ENCODE measurements around the gene CD47.
A peak's percentile ranks its signal among the peaks of the same experiment; 100 is the strongest.

CD47 gene

DNA sequence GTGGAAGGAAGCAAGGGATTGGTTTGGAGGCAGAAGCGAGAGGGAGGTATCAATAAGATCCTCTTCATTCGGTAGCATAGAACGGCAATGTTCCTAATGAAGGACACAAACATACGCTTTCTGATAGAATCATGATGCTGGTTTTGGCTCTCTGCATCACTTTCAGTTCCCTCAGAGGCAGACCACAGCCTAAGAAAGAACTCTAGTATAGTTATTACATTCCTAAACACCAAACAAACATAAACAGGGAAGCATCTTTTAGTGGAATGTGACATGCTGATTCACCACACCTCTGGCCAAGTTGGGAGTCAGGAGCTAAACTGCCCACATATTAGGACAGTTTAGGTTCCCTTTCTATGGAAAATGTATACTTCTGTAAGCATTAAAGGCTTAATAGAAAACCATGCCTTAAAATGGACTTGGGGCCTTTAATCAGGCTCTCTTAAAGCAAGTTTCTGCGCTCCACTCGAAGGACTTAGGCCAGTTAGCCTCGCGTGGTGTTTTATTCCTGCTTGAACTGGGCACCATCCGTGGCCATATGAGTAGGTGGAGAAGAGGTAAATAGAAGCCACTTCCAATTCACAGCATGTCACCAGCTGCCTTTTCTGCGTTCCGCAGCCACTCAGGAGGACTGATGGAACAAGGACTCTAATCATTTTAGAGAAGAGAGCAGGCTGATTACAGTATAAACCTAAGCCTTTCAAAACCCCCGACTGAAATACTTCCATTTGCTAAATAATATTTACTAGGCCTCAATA is 53.7 kb downstream of the CD47 start:
- H3K4me3 ChIP-seq (ENCODE audit: control insufficient read depth, low read depth, low read length): no peak overlapping the region
- DNase-seq (ENCODE audit: low read depth): peak; percentile 16
- TF ChIP-seq, protein P1, sequence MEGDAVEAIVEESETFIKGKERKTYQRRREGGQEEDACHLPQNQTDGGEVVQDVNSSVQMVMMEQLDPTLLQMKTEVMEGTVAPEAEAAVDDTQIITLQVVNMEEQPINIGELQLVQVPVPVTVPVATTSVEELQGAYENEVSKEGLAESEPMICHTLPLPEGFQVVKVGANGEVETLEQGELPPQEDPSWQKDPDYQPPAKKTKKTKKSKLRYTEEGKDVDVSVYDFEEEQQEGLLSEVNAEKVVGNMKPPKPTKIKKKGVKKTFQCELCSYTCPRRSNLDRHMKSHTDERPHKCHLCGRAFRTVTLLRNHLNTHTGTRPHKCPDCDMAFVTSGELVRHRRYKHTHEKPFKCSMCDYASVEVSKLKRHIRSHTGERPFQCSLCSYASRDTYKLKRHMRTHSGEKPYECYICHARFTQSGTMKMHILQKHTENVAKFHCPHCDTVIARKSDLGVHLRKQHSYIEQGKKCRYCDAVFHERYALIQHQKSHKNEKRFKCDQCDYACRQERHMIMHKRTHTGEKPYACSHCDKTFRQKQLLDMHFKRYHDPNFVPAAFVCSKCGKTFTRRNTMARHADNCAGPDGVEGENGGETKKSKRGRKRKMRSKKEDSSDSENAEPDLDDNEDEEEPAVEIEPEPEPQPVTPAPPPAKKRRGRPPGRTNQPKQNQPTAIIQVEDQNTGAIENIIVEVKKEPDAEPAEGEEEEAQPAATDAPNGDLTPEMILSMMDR (IDR thresholded peaks at IDR 0.05; ENCODE audit: control insufficient read depth, insufficient read depth, low read depth, low read length, missing control alignments): no peak

GRCh38 chr3:108036401-108036800 is 54.4 kb downstream of the CD47 start:
- TF ChIP-seq, protein P1 (IDR thresholded peaks at IDR 0.05; ENCODE audit: control insufficient read depth, insufficient read depth, low read depth, low read length, missing control alignments): no peak
- no peak for DNase-seq (ENCODE audit: low read depth)
- H3K4me3 ChIP-seq (ENCODE audit: control insufficient read depth, low read depth, low read length): no peak overlapping the region

- DNase-seq (ENCODE audit: low read depth): no peak
- H3K4me3 ChIP-seq (ENCODE audit: control insufficient read depth, low read depth, low read length): no peak overlapping the region
- TF ChIP-seq, protein P1 (IDR thresholded peaks at IDR 0.05; ENCODE audit: control insufficient read depth, insufficient read depth, low read depth, low read length, missing control alignments): no peak
These were observed 55.1 kb downstream of the CD47 start for GRCh38 chr3:108035751-108036150.

GRCh38 chr3:108031895-108032294 is 58.9 kb downstream of the CD47 start:
- no peak for DNase-seq (ENCODE audit: low read depth)
- H3K4me3 ChIP-seq (ENCODE audit: control insufficient read depth, low read depth, low read length): no peak overlapping the region
- TF ChIP-seq, protein P1 (IDR thresholded peaks at IDR 0.05; ENCODE audit: control insufficient read depth, insufficient read depth, low read depth, low read length, missing control alignments): no peak

DNA sequence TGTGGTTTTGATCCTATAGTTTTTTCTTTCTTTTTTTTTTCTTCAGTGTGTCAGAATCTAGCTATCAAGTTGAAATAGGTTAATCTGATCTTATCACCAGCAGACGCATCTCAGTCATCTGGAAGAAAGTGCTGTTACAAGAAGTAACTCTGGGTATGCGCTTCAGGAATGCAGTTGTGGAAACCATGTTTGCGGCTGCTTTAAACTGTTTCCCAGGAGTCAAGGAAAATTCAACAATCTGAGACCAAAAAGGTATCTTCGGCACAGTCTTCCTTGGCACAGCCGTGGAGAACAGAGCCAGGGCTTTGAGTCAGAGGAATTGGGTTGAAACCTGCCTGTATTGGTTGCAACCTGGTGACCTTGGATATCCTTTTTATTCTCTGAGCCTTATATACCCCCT is 59.9 kb downstream of the CD47 start:
- TF ChIP-seq, protein P1 (IDR thresholded peaks at IDR 0.05; ENCODE audit: control insufficient read depth, insufficient read depth, low read depth, low read length, missing control alignments): no peak
- no peak for DNase-seq (ENCODE audit: low read depth)
- H3K4me3 ChIP-seq (ENCODE audit: control insufficient read depth, low read depth, low read length): no peak overlapping the region

GRCh38 chr3:108029466-108029865 is 61.4 kb downstream of the CD47 start:
- TF ChIP-seq, protein P1 (IDR thresholded peaks at IDR 0.05; ENCODE audit: control insufficient read depth, insufficient read depth, low read depth, low read length, missing control alignments): no peak
- DNase-seq (ENCODE audit: low read depth): no peak
- no peak overlapping the region for H3K4me3 ChIP-seq (ENCODE audit: control insufficient read depth, low read depth, low read length)
